Astrocyte (in vitro differentiated cells and primary cell): ENCODE results near the gene CMTM1.

ENCODE experiments used
- CTCF ChIP-seq: IDR thresholded peaks from 2 replicates; pipeline ENCODE4 v1.5.1; 2011; ENCODE audit warnings: low read depth, mild to moderate bottlenecking, inconsistent platforms, low read length, moderate library complexity; ENCODE audit not compliant: insufficient read depth
- EZH2 ChIP-seq: IDR thresholded peaks from 2 replicates; pipeline ENCODE4 v1.6.1; 2012; ENCODE audit warnings: mild to moderate bottlenecking, low read length, inconsistent platforms; ENCODE audit not compliant: insufficient read depth

- TF ChIP-seq CTCF, result no peak
- no peak for TF ChIP-seq EZH2
Measured at GRCh38 chr16:66599726-66600125, 33.5 kb downstream of the CMTM1 start.
